NK-92 treated with Interleukin-12 subunit alpha and Interleukin-12 subunit beta, amount 100 ng/mL, for 24 hours (cell line): ENCODE results near the gene DAB2IP.

Experiments
- DNase-seq: peaks from one replicate; lab custom pipeline; 2025; lab: John Stamatoyannopoulos, UW

DAB2IP gene

DNA sequence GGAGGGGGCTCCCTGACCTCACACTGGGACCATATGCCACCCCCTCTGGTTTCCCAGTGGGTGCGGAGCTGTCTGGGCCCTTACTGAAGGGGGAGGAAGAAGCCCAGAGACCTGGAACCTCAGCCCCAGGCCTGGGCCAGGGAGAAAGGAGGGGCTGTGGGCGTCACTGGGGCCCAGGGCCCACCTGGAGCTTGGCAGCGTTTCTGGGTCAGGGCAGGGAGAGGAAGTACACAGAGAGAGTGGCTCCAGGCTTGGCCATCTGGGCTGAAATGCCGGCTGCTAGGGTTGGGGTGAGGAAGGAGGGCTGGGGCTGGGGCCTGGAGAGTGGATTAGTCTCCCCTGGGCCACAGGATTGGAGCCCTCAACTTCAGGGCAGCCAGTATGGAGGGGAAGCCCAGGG is 6.4 kb upstream of the DAB2IP start:
- DNase-seq, result no peak

DNA sequence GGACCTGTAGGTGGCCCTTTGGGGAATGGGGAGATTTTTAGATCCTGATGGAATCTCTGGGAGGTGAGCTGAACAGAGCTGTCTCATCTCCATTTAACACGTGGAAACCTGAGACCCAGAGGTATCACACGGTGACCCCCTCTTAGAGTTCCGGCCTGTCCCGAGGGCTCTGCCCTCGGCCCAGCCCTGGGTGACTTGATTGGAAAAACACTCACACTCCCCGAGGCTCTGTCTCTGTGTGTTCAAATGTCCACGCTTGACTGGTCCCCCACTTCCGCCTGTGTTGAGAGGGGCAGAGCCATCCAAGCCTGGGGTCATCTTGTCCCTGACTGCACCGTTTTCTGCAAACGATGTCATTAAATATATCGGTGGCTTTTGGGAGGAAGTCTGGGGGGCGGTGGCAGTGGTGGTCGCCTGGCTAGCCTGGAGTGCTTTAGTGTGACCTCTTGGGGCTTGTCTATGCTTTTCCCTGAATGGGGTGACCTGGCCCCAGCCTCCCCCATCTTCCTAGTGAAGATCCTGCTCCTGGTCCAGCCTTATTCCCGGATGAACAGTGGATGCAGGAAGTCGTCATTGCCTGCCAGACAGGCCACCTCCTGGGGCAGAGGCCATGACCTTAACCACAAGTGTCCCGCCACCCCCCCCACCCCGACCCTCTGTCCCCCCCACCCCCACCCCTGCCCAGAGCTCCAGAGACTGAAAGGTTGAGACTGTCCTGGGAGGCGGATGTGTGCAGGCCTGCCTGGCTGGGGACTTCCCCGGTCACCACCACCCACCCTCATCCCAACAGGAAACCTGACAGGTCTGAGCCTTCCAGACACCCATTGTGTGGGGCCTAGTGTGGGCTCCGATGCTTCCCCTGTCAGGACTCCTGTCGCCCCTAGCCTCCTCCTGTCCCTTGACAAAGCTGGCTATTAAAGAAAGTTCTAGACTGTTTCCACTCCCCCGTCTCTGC is 5.3 kb upstream of the DAB2IP start:
- DNase-seq, result no peak

DNA sequence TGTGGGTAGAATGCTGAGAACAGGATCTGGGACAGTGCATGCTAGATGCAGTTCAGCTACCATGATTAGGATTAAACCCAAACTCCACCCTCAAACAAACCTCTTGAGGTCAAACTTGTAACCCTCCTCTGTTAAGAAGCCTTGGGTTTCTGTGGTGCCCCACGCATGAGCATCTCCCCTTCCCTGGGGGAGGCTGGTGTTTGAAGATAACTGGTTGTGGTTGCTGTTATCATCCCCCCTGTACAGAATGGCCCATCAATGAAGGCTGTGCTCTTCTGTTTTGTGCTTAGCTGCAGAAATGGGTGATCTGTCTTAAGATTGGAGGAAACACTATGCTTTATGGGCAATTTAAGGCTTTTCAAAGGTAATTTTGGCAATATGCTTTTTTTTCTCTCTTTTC is 4.4 kb upstream of the DAB2IP start:
- DNase-seq, result no peak

DNA sequence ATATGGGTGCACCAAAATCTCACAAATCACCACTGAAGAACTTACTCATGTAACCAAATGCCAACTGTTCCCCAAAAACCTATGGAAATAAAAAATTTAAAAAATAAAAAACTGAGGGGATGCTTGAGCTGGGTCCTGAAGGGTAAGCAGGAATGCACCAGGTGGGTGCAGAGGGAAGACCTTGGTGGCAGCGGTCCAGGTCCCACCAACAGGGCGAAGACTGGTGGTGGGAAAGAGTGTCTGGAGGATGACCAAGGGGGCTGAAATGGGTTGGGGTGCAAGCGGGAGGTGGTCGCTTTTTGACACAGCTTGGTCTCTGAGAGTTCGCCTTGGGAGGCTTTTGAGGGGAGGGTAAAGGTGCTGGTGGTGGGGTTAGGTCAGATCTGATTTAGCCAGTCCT is 3.3 kb upstream of the DAB2IP start:
- no peak for DNase-seq

DNA sequence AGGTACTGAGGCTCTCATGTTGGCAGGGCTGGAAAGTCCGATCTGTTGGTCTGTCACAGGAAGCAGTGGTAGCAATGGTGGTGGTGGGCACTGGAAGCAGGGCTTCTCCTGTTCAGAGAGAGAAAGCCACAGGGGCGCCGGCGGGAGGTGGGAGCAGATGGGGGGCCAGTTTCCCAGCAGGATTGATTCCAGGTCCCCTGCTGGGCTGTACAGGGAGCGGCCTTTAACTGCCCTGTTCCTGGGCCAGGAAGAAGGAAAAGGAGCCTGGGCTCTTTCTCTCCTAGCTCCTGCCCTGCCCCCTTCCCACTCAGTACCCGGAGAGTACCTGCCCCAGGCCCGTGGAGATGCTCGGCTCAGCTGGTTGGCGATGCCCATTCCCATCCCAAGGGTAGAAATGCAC is 2.6 kb upstream of the DAB2IP start:
- DNase-seq, result no peak

DNA sequence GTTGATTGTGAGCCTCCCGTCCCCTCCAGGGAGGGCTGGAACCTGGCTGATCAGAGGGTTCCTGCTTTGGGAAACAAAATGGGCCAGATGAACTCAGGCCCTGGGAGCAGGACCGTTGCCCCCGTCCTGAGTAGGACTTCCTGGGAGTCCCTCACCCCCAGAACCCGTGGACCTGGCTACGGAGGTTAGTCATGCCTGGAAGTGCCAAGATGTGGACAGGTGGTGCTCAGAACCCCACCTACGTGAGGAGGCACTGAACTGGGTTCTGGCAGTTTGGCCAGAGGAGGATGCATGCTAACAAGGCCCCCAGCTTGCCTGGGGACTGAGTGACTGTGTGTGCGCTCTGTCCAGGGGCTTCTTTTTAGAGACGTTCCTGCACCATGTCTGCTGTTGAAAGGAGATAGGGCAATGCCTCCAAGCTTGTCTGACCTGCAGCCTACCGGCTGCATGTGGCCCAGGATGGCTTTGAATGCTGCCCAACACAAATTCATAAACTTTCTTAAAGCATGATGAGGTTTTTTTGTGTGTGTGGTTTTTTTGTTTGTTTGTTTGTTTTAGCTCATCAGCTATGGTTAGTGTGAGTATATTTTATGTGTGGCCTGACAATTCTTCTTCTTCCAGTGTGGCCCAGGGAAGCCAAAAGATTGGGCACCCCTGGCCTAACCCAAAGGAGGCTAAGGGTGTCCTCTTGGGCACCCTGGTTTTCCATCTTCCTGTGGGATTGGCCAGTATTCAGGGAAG is 1.8 kb upstream of the DAB2IP start:
- DNase-seq, result no peak

DNA sequence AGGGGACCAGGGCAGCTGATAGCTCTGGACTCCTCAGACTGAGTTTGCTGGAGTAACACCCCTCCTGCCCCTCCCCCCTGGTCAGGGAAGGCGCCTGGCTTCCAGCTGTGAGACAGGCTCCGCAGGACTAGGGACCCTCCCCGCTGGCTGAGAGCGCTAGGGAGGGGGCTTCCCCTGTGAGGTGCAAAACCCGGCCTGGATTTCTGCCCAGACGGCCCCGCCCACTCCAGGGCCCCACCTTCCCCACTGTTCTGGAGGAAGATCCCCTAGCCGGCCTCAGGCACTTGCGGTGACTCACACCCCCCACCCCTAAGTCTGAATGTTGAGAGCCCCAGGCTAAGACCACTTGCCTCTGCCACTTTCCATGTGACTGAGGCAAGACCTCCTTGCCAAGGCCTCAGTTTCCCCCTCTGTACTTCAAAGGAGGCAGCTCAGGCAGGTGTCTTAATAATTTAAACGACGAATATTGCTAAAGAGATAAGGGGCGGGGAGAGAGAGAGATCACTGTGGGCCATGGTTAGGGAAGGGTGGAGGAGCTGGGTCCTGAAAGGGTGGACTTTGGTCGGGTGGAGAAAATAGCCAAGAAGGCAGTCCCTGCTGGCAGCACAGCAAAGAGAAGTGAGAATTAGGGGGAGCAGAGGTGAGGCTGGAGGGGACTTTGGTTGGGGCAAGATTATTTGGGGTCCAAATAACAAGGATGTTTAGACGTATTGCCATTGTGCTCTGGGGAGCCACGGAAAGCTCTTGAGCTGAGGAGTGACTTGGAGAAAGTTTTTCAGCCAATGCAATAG is 1.0 kb upstream of the DAB2IP start:
- DNase-seq, result no peak

DNA sequence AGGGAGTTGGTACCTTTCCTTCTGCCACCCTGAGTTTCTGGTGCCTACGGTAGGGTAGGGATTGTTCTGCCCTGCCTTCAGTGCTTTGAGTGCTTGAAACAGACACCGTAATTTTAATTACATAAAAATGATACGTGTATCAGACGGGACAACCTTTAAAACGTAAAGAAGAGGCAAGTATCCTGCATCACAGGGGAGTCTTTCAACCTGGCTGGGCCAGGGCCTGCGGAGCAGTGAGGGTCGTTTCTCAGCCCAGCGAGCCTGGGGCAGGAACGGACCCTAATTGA is 483 bp upstream of the DAB2IP start:
- no peak for DNase-seq

DNA sequence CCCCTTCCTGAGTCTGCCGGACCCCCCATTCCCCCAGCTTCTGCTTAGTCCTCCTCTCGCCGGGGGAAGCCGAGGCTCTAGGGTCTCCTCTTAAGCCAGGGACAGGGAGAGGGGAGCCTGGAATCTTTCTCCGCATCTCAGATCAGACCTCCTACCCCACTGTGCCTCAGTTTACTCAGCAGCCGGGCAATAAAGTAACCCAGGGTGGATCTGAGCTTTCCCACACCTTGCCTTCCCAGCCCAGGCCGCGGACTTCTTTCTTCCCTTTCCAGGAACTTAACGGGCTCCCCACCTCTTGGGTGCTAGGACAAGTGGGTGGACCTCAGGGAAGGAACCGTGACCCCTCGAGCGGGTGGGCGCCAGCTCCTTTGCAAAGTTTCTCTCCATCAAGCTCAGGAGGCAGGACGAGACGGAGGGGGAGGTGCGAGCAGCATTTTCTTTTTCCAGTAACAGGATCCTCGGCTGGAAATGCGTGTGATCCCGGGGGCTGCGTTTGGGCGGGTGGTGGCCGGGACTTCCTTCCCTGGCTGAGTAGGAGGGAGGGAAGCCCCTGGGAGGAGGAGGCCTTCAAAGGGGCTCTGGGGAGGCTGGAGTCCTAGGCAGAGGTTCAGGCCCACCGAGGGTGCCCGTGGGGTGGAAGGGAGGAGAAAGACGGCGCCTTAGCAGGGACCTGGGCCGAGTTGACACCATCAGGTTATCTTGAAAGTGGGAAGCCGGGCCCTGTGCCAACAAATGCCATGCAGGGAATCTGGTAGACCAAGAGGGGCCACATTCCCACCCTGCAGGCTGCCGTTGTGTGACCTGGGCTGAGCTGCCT is 795 bp downstream of the DAB2IP start:
- no peak for DNase-seq

DNA sequence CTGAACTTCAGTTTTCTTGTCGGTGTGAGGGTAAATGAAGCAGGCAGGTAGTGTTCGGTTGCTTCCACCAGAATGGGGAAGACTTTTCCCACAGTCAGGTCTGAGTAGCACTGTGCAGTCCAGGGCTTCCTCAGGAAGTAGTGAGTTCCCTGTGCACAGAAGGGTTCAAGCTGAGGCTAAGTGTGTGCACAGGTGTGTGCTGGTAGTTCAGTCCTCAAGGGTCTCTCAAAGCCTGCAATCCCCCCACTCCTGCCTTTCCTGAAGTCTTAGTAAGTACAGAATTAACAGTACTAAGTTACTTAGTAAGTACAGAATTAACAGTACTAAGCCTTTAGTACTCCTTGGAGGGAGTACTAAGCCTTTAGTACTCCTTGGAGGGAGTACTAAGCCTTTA is 1.4 kb downstream of the DAB2IP start:
- no peak for DNase-seq

DNA sequence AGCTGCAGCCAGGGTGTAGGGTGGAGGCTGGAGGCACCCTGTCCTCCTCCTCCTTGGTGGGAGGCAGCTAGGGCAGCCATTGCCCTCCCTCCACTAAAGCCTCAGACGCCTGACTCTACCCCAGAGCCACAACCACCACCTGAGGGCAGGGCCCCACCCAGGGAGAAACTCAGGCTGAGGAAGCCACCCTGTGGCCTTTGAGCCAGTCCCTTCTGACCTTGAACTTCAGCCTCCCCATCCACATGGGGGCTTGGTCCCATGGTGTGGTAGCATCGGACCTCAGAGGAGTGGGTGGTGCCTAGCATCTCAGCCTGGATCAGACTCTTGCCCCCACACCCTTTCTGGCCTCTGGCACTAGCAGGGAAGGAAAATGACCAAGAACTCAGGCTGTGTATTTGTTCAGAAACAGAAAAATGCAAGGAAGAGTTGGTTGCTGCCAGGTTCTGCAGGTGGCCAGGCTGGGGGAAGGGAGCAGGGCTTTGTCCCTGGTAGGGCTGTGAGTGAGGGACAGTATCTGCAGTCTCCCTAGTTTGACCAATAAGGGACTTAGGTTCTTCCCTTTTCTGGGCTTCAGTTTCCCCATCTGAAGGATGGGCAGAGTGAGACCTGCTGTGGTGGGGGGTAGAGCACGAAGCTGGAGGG is 3.2 kb downstream of the DAB2IP start:
- no peak for DNase-seq

DNA sequence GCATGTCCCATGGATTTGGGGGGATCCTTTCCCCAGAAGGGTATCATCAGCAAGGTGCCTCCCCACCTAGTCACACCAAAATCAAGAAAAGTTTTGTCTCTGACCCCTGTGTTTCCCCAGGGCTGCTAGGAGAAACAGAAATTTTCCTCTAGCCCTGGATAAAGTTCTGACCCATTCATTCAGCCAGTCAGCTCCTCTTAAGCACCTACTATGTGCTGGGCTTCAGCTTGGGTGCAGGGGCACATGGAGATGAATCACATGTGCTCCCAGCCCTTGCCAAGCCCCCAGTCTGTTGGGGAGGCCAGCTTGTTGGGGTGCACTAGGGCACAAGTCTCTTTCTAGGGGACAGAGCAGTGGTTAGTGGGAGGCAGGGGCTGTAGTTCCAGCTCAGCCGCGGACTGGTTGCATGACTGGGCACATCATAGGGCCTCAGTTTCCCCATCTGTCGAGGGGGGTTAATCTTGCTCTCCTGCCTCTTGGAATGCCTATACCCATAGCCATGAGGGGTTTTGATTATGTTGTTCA is 3.9 kb downstream of the DAB2IP start:
- DNase-seq, result no peak

DNA sequence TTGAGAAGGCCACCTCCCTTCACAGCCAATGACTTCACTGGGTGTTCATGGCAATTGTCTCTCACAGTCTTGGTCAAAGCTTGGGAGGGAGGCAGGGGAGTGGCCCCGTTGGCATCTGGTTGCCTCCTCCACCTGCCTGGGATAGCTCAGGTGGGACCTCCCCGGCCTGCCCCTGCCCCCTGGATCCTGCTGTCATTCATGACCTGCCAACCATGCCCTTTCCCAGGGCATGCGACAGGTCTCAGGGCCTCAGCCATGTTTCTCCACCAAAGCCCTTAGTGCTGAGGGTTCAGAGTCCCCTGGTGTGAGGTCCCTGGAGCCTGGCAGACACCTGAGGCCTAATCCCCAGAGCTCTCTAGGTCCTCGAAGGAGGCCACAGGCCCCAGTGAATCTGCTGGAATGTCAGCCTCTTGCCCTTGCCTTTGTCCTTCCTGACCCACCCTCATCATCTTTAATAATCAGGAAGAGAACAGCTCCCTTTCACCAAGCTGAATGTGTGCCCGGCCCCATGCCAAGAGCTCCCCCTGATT is 5.6 kb downstream of the DAB2IP start:
- DNase-seq, result no peak

DNA sequence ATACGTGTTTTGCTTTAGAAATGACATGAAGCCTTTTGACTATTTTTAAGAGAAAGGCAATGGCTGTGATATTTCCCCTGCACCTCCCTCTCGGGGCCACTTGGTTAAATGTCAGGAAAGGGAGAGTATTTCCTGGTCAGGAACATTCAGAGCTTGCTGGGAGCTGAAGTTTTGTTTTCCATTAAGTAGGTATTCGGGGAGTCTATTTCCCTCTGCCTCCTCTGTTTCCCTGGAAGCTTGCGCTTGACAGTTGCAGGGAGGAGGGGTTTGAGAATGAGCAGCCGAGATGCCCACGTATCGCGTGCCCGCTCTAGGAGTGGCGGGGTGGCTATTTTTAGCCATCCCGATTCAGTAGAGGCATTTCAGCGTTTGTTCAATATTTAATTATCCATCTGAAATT is 6.7 kb downstream of the DAB2IP start:
- no peak for DNase-seq

DNA sequence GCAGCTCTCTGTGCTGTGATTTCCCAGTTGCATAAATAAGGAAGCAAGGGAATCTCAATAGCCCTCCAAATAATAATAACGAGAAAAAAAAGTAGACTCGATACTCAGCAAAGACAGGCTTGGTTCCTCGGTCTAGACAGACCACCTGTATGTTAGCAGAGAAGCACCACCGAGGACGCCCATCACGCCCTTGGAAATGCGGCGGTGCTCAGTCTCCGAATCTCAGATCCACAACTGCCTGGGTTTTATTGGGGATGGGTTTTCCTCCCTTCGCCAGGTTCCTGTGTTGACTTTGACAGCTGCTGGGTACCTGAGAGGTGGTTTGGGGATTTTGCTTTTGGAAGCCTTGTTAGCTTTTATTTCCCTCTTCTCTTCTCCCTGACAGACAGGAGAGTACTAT is 7.2 kb downstream of the DAB2IP start:
- no peak for DNase-seq

DNA sequence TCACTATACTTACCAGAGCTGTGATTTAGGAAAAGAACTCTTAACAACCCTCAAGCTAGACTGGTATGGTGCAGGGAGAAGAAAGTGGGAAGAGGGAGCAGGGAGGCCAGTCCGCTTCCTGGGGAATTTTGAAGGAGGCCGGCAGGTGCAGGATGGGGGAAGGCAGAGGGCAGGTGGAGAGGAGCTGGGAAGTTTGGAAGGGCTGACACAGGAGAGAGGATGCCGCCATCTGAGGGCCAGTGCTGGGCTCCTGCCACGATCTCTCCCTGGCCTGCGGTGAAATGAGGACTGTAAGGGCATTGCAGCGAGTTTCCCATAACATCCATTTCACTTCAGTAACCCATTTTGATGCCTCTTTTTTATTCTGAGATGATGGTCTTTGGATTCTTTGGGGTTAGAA is 8.9 kb downstream of the DAB2IP start:
- DNase-seq, result no peak

DNA sequence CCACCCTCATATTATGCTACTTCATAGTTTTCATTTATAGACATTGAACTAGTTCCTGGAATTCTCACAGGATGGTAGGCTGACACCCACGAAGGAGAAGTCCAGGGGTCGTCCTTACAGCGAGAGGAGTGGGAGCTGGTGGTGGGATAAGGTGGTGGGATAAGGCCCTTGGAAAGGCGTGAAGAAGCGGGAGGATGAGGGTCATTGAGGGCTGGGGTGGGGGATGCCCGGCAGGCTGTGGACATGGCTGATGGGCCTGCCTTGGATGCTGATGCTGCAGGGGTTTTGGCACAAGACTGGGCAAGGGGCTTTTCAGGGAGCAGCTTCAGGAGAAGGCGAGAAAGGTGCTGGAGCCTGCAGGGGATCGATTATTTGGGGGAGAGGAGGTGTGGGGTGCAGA is 9.4 kb downstream of the DAB2IP start:
- DNase-seq, result no peak

DNA sequence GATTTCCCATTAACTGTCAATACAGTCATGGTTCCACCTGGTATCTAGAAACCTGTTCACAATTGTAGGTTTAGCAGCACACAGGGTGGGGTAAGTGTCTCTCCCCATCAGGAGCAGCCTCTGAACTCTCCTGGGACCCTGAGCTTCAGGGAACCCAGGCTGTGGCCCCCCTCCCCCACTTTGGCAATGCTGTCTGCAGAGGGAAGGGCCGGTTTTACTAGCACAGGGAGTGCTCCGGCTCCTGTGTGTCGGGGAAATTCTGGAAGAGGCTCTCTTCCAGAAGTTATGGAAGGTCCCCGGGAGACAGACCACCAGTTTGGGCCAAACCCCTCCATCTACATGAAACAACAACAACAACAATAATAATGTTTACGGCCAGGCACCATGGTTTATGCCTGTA is 9.9 kb downstream of the DAB2IP start:
- no peak for DNase-seq

DNA sequence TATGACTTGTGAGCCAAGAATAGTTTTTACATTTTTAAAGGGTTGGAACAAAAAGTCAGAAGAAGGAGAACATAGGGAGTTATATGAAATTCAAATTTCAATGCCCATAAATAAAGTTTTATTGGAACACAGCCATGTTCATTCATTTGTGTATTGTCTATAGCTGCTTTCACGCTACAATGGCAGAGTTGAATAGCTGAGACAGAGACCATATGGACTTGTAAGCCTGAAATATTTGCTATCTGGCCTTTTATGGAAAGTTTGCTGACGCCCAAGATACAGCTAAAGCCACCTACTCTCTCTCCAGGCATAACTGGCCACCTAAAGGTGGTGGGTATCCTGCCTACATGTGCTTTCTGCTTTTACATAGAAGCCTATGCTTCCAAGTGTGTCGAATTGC is 10.9 kb downstream of the DAB2IP start:
- DNase-seq, result no peak

DNA sequence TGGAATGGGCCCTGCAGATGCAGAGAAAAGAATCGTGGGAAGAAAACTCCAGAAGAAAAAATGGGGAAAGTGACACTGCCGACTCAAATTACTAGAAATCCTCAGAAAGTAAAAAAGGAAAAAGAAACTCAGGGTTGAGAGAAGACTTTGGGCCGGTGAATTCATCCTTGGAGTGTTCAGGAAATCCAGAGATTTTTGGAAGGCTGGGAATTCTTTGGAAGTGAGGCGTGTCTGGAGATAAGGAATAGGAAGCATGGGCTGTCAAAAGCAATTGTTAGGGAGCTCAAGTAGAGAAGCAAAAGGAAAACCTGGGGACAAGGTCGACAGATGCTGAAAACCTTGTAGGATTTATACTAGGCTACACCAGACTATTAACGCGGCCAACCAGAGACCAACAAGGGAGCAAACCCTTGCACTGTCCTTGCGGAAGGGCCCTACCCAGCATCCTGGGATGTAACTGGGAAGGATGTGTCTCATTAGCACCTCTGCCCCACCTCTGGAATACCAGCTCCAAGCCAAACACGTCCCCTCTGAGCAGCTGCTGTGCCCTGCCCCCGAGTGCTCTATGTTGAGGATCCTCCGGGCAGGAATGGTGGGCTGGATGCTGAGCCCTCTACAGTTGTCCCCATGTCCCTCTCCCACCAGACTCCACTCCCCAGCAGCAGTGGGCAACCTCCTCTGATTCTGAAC is 11.6 kb downstream of the DAB2IP start:
- no peak for DNase-seq
